D721Med (cell line): ENCODE measurements around the gene RBM27.
"Not testable (repeated sequence)": the region's sequence is repeated elsewhere in the genome, so short reads cannot be mapped to it uniquely, and the experiment has no call there.

Experiments used
- DNase-seq: peaks from one replicate; pipeline ENCODE4 v3.0.0; 2011; ENCODE audit warnings: low spot score; ENCODE audit not compliant: insufficient read length
- FAIRE-seq: peaks from 2 replicates; lab custom pipeline; 2011; peaks lifted over from hg19 to GRCh38; lab: Jason Lieb, UNC
- TF ChIP-seq, protein P1 (sequence below): IDR thresholded peaks from 2 replicates; pipeline ENCODE4 v1.5.1; 2012; ENCODE audit warnings: mild to moderate bottlenecking, control low read depth; ENCODE audit not compliant: insufficient read depth; ENCODE audit errors: missing control alignments

RBM27 gene

DNA sequence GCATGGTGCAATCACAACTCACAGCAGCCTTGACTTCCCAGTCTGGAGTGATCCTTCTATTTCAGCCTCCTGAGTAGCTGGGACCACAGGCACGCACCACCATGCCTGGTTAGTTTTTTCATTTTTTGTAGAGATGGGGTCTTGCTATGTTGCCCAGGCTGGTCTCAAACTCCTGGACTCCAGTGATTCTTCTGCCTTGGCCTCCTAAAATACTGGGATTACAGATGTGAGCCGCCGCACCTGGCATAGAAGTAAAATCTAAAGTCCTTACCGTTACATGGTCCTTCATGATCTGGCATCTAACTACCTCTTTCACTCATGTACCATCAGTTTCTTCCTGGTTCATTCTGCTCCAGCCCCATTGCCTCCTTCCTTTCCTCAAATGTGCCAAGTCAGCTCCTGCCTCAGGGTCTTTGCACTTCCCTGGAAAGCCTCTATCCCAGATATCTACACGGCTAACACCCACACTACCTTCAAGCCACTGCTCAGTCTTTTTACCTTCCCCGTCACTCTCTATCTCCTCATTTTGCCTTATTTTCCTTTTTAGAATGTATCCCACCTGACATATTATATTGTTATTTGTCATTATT lies 6.9 kb upstream of the RBM27 start:
- DNase-seq (no peak), FAIRE-seq (no peak)
- TF ChIP-seq, protein P1, sequence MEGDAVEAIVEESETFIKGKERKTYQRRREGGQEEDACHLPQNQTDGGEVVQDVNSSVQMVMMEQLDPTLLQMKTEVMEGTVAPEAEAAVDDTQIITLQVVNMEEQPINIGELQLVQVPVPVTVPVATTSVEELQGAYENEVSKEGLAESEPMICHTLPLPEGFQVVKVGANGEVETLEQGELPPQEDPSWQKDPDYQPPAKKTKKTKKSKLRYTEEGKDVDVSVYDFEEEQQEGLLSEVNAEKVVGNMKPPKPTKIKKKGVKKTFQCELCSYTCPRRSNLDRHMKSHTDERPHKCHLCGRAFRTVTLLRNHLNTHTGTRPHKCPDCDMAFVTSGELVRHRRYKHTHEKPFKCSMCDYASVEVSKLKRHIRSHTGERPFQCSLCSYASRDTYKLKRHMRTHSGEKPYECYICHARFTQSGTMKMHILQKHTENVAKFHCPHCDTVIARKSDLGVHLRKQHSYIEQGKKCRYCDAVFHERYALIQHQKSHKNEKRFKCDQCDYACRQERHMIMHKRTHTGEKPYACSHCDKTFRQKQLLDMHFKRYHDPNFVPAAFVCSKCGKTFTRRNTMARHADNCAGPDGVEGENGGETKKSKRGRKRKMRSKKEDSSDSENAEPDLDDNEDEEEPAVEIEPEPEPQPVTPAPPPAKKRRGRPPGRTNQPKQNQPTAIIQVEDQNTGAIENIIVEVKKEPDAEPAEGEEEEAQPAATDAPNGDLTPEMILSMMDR, result no peak

- FAIRE-seq (no peak), DNase-seq (no peak)
- TF ChIP-seq, protein P1, result no peak
Observed at GRCh38 chr5:146199176-146199815, 4.1 kb upstream of the RBM27 start.

DNA sequence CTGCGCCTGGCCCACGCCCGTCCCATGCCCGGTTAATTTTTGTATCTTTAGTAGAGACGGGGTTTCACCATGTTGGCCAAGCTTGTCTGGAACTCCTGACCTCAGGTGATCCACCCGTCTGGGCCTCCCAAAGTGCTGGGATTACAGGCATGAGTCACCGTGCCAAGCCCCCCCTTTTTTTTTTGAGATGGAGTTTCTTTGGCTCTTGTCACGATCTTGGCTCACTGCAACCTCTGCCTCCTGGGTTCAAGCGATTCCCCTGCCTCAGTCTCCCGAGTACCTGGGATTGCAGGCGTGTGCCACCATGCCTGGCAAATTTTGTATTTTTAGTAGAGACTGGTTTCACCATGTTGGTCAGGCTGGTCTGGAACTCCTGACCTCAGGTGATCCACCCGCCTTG lies 1.6 kb upstream of the RBM27 start:
- DNase-seq, FAIRE-seq: not testable (repeated sequence)

DNA sequence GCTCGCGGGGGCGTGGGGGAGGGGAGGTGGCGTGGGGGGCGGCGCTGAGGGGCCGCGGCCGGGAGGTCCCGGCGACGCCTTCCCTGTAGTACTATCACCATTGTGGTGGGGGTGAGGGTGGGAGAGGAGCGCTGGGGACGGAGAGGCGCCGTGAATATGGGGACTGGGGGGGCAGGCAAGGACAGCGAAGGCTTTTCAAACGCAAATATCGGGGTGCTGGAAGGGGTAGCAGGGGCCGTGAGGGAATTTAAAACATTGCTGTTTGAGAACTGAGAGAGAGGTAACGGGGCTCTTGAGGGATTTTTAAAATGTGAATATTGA lies 427 bp downstream of the RBM27 start:
- TF ChIP-seq, protein P1, result no peak
- no peak for FAIRE-seq
- DNase-seq, result no peak

- DNase-seq (no peak), FAIRE-seq (no peak)
- TF ChIP-seq, protein P1, result no peak
Observed at GRCh38 chr5:146205499-146206202, 2.2 kb downstream of the RBM27 start.

- DNase-seq (no peak), FAIRE-seq (no peak)
- TF ChIP-seq, protein P1, result no peak
Observed at GRCh38 chr5:146206257-146206656, 2.9 kb downstream of the RBM27 start.

DNA sequence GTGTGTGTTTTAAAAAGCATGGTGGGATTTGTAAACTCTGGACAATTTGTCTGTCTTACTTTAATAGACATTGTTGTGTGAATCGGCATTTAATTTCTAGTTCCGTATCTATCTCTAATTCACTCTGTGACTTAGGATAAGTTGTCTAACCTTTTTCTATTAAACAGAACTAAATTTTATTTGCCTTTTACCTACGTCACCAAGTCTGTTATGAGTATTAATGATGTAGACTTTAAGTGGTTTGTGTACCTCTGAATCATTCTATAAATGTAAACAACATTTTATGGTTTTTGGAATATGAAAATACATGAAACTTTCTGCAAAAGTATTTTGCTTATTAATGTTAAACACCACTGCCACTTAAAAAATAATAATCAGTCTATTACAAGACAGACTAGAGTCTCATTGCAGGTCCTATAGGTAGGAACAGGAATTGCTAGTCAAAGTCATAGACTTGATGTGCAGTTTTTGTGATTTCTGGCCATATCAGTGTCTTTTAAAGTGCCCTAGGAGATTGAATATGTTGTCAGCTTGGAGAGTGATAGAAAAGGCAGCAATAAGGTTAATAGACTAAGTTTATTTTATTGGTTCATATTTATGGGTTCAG lies 5.6 kb downstream of the RBM27 start:
- no peak for DNase-seq
- FAIRE-seq, result no peak
- TF ChIP-seq, protein P1, result no peak
